NB4 (cell line): ENCODE measurements around the gene PFN3.

Source experiments
- CTCF ChIP-seq: IDR thresholded peaks from one replicate; pipeline ENCODE4 v1.5.1; 2012; ENCODE audit warnings: low read depth, low read length
- MYC ChIP-seq: IDR thresholded peaks from 2 replicates; pipeline ENCODE4 v1.6.1; 2011; ENCODE audit warnings: low read depth, low read length
- POLR2A ChIP-seq: IDR thresholded peaks from 2 replicates; pipeline ENCODE4 v1.6.1; 2011; ENCODE audit warnings: mild to moderate bottlenecking; ENCODE audit not compliant: insufficient read length; ENCODE audit errors: extremely low read depth

DNA sequence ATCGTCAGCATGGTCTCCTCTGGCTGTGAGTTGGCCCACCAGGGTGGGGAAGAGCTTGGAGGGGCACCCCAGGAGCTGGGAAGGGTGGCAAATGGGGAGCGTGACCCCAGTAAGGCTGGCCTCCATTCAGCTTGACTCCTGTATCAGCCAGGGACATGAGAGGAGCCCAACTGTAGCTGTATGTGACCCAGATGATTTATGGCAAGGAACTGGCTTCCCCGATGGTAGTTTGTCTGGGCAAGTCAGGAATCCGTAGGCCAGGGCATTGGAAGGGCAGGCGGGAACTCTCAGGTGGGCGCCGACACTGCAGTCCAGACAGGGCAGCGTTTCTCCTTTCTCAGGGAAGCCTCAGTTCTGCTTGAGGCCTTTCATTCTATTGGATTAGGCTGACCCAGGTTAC is 13.9 kb downstream of the PFN3 start:
- TF ChIP-seq POLR2A (no peak), MYC (no peak), CTCF (no peak)
